Measurements from ENCODE around the gene IL22RA1.

Gene IL22RA1

GRCh38 chr1:24136956-24137539 lies 5.9 kb downstream of the IL22RA1 start:
- DNase-seq = no peak

DNA sequence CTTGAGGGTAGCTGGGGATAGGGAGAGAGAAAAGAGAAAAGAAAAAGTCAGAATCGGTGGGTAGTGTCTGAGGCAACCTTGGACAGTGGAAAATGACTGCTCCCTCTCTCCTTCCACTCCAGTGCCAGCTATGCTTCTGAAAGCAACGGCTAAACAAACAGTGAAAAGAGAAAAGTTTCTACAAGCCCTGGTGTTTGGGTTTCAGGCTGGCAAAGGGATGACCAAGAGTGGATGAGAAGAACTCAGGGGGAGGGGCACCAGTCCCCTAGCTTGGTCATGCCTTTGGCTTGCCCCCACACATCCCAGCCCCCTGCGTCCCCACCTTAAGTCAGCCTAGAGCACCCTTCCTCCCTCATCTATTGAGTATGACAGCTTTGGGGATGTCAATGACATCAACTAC lies 8.6 kb downstream of the IL22RA1 start:
- no peak for DNase-seq

- DNase-seq = no peak
Observed at GRCh38 chr1:24133819-24134218, 9.1 kb downstream of the IL22RA1 start.

DNA sequence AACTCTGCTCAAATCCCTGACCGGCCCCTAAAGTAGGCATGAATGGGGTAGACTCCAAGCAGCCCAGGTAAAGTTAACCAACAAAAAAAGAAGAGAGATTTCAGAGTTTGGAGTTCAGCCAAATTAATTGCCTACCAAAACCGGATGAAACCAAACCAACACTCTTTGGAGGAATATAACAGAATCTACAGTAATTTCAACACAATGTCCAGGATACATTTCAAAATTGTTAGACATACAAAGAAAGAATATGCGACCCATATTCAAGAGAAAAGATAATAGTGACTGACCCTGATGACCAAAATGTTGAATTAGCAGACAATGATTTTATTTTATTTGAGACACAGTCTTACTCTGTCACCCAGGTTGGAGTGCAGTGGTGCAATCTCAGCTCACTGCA lies 12.6 kb downstream of the IL22RA1 start:
- no peak for DNase-seq

- no peak for DNase-seq
Observed at GRCh38 chr1:24127801-24128363, 15.1 kb downstream of the IL22RA1 start.

DNA sequence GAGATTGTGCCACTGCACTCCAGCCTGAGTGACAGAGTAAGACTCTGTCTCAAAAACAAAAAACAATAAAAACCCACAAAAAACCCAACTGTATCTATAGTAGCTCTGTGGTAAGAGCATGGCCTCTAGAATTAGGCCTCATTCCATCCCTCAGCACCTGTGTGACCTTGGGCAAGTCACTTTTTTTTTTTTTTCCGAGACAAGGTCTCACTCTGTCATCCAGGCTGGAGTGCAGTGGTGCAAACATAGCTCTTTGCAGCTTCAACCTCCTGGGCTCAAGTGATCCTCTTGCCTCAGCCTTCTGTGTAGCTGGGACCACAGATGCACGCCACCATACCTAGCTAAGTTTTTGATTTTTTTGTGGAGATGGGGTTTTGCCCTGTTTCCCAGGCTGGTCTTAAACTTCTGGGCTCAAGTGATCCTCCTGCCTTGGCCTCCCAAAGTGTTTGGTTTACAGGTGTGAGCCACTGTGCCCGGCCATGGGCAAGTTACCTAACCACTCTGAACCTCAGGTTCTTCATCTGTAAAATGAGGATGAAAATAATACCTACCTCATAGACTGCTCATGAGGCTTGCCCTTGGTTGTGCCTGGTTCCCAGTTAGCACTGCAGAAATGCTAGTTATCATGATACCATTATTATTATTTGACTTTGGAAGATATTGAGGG lies 15.7 kb downstream of the IL22RA1 start:
- DNase-seq = no peak

- DNase-seq = no peak
Observed at GRCh38 chr1:24126672-24127023, 16.3 kb downstream of the IL22RA1 start.

- DNase-seq = no peak
Observed at GRCh38 chr1:24126018-24126671, 16.8 kb downstream of the IL22RA1 start.

DNA sequence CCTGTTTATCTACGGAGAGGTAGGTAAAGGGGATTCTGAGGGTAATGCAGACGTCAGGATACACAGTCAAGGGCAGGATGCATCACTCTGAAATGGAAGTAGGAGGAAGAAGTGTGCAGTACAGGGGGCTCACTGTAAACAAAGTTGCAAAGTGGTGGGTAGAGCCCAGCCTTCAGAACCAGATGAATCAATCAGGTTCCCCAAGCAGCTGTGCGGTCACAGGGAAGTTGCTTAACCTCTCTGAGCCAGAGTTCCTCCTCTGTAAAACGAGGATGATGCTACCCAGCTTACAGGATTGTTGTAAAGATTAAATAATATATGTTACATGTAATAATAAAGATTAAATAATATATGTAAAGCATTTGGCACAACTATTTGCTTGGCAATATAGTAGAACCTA lies 17.5 kb downstream of the IL22RA1 start:
- no peak for DNase-seq

DNA sequence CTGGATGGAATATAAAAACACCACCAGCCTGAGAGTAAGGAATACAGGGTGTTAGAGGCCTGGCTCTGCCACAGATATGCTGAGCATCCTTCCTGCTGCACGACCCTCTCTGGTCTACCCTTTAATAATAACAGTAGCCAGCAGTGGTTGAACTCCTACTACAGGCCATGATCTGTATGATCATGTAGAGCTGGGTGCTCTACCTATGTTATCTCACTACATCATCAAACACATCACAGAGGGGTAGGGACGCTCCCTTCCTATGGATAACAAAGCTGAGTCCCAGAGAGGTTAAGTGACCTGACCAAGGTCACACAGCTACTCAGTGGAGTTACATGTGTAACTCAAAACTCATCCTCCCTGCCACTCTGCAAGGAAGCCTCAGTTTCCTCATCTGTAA lies 18.0 kb downstream of the IL22RA1 start:
- no peak for DNase-seq

GRCh38 chr1:24123611-24124010 lies 19.3 kb downstream of the IL22RA1 start:
- DNase-seq = no peak

- DNase-seq = no peak
Observed at GRCh38 chr1:24122776-24123175, 20.2 kb downstream of the IL22RA1 start.

DNA sequence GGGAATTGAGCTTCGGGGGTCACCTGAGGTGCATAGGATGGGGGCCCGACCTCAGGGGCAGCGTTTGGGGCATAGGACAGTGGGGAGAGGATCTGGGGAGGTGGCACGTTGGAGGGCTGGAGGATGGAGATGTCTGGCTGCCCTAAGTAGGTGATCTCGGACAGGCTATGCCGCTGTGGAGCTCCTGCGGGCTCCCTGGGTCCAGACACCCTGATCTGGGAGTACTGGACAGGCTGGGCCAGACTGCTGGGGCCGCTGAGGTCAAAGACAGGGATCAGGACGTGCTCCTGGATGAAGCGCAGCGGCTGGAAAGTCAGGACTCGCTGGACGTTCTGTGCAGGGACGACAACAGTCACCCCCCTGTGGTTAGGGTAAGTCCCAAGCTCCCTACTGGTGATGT lies 21.5 kb downstream of the IL22RA1 start:
- DNase-seq = no peak

GRCh38 chr1:24120965-24121364 lies 22.0 kb downstream of the IL22RA1 start:
- DNase-seq = no peak

DNA sequence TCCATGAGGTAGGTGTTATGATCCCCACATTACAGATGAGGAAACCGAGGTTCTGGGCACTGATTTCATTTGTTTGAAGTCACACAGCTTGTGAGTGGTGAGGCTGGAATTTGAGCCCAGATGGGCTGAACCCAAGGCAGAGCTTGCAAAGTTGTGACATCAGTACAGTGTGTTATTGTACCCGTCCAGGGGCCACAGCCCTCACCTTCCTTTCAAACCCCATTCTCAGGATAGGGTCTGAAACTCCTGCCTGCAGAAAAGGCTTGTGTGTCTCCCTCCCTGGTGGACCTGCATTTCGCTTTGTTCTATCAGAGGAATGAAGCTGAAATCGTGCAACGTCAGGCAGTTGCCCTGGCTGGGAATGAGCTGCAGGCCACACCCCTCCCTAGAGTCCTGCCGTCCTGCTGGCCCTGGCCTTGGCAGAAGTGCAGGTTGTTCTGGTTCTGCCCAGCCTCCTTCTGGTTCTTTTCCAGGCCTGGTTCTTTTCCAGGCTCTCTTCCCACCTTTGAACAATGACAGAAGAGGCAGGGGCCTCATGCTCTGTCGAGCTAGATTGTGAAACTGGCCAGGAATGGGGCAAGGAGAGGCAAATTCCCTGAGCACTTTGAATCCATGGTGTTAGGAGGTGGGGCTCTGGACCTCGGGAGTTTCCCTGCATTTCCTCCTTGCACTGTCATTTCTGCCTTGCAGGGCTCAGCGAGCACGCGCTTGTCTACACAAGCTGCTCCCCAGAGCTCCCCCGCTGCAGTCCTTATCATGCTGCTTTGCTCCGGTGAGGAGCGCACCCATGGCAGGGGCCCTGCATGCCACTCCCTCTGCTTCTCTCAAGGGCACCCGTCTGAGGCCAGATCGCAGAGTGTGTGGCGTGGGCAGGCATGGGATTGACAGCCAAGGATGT lies 22.8 kb downstream of the IL22RA1 start:
- DNase-seq = no peak

DNA sequence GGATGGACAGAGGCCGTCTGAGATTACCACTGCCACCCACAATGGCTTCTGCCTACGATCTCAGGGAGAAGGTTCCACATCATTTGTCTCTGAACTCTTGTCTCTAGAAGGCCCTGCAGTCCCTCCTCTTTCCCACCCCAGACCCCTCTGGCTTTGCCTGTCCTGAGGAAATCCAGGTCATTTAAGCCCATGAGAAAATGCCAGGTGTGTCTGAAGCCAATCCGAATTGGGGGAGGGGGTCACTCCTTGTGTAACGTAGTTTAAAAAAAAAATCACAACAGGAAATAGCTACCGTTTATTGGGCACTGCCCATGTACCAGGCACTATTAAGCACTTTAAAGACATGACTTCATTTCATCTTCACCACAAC lies 23.5 kb downstream of the IL22RA1 start:
- no peak for DNase-seq

DNA sequence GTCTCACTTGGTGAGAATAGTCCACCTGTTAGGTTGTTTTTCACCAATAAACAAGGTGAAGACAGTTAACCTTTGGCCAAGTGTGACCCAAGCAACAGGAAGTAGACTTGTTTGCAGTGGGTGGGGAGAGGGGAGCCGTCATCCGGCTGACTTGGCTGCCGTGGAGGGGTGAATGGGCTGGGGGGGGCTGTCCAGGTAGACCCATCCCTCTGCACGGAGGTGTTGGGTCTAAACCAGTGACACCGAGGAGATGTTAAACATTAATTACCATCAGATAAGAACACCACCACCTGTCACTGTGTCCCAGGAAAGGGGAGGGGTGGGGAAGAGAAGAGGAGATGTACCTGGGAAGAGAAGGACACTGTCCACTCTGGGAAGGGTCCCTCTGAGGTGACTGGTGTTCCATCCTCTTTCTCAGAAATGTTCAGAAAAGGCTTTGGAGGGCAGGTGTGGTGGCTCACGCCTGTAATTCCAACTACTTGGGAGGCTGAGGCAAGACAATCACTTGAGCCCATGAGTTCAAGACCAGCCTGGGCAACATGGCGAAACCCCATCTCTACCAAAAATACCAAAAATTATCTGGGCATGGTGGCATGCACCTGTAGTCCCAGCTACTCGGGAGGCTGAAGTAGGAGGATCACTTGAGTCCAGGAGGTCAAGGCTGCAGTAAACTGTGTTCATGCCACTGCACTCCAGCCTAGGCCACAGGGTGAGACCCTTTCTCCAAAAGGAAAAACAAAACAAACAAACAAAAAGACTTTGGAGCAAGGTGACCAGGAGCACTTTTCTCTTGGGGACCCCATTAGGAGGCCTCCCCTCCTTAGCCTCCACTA lies 24.3 kb downstream of the IL22RA1 start:
- no peak for DNase-seq

DNA sequence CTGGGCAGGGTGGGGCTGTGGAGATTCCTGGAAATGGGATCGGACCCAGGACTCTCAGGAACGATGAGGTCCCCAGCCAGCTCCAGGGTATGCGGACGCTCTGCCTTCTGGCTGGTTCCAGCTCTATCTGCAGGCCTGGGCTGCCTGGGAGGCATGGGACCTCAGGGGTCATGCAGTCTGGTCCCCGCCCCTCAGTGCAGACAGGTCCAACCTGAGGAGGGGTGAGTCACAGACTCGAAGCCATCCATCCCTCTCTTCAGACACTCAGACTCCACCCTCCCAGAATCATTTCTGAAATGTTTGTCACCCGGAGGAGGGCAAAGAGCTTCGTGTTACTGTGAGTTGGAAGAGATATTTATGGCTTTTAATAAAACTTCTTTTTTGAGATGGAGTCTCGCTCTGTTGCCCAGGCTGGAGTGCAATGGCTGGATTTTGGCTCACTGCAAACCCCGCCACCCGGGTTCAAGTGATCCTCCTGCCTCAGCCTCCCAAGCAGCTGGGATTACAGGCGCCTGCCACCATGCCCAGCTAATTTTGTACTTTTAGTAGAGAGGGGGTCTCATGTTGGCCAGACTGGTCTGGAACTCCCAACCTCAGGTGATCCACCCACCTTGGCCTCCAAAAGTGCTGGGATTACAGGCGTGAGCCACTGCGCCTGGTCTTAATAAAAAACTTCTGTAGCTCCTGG lies 25.1 kb downstream of the IL22RA1 start:
- no peak for DNase-seq

- no peak for DNase-seq
Observed at GRCh38 chr1:24117132-24117531, 25.8 kb downstream of the IL22RA1 start.

DNA sequence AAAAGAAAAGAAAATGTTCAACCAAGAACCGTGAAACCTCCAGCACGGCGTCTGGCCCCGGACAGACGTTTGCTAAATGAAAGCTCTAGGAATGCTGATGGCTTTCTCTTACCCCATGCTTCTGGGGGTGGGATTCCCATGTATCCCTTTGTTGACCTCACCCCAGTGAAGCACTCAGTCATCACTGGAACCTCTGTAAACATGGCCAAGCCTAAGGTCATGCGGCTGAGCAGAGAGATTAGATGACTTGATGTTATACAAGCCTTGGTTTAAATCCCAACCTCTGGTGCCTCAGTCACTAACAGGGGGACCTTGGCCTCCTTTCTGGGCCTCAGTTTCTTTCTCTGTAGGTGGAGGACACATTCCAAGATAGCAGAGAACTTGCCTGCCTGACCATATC lies 28.2 kb downstream of the IL22RA1 start:
- DNase-seq = no peak

GRCh38 chr1:24113641-24114033 lies 29.3 kb downstream of the IL22RA1 start:
- no peak for DNase-seq
